ENCODE results near the gene ACAD8. TPM values are rescaled to one million over a fixed set of nuclear protein-coding genes. Genes with fewer than 3 reads are reported as not detected.

The ACAD8 gene
- total RNA-seq, 2 donors from 2014 or later = 17.9 to 35.3 TPM

DNA sequence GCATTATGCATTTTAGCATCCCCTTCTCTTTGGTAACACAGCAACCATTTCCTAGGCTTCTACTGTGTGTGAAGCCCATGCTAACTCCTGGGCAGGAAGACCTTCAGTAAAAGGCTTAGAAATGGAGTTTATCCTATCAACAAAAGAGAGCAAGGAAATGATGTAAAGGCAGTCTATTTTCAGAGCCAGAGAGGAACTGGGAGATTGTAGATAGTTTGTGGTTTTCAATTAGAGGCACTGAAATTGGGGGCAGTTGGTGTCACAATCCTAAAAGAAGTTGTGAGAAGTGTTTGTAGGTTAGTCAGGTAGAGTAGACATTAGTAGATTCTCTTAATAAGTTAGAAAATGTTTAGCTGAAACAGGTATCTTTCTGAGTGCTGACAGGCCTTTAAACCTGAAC is 7.1 kb downstream of the ACAD8 start:
- Histone ChIP-seq H3K9me3 (no peaks in the 10 kb centered on the region), H3K27ac (no peak overlapping the region), H3K4me1 (ENCODE audit: control insufficient read depth in 1 of 2, low read depth in 2 of 2) (no peaks in the 10 kb centered on the region), H3K27me3 (replicated peaks; ENCODE audit: insufficient read depth) (no peaks in the 10 kb centered on the region), H3K4me3 (no peak overlapping the region), H3K36me3 (peaks cover 46% of the 10 kb centered on the region)
- DNase-seq (ENCODE audit: low spot score) (no peak), ATAC-seq (ENCODE audit: insufficient number of reproducible peaks, low FRiP score, low read depth) (no peak)
- TF ChIP-seq, protein P1, sequence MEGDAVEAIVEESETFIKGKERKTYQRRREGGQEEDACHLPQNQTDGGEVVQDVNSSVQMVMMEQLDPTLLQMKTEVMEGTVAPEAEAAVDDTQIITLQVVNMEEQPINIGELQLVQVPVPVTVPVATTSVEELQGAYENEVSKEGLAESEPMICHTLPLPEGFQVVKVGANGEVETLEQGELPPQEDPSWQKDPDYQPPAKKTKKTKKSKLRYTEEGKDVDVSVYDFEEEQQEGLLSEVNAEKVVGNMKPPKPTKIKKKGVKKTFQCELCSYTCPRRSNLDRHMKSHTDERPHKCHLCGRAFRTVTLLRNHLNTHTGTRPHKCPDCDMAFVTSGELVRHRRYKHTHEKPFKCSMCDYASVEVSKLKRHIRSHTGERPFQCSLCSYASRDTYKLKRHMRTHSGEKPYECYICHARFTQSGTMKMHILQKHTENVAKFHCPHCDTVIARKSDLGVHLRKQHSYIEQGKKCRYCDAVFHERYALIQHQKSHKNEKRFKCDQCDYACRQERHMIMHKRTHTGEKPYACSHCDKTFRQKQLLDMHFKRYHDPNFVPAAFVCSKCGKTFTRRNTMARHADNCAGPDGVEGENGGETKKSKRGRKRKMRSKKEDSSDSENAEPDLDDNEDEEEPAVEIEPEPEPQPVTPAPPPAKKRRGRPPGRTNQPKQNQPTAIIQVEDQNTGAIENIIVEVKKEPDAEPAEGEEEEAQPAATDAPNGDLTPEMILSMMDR (IDR thresholded peaks at IDR 0.05) = no peak

DNA sequence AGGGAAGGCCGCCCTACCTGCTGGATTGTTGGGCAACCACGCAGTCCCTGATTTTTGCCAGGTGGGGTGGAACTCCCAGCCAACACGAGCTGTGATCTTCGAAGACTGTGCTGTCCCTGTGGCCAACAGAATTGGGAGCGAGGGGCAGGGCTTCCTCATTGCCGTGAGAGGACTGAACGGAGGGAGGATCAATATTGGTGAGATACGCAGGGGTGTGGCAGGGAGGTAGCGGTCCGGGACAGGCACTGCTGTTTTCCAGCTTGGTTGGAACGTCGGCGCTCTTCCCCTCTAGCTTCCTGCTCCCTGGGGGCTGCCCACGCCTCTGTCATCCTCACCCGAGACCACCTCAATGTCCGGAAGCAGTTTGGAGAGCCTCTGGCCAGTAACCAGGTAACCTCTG is 7.6 kb downstream of the ACAD8 start:
- ATAC-seq (ENCODE audit: insufficient number of reproducible peaks, low FRiP score, low read depth) = no peak
- Histone ChIP-seq H3K9me3 (no peaks in the 10 kb centered on the region), H3K36me3 (peaks cover 46% of the 10 kb centered on the region), H3K4me3 (no peak overlapping the region), H3K27ac (no peak overlapping the region), H3K4me1 (ENCODE audit: control insufficient read depth in 1 of 2, low read depth in 2 of 2) (no peaks in the 10 kb centered on the region), H3K27me3 (replicated peaks; ENCODE audit: insufficient read depth) (no peaks in the 10 kb centered on the region)
- DNase-seq (ENCODE audit: low spot score) = no peak
- TF ChIP-seq, protein P1 (IDR thresholded peaks at IDR 0.05) = no peak

DNA sequence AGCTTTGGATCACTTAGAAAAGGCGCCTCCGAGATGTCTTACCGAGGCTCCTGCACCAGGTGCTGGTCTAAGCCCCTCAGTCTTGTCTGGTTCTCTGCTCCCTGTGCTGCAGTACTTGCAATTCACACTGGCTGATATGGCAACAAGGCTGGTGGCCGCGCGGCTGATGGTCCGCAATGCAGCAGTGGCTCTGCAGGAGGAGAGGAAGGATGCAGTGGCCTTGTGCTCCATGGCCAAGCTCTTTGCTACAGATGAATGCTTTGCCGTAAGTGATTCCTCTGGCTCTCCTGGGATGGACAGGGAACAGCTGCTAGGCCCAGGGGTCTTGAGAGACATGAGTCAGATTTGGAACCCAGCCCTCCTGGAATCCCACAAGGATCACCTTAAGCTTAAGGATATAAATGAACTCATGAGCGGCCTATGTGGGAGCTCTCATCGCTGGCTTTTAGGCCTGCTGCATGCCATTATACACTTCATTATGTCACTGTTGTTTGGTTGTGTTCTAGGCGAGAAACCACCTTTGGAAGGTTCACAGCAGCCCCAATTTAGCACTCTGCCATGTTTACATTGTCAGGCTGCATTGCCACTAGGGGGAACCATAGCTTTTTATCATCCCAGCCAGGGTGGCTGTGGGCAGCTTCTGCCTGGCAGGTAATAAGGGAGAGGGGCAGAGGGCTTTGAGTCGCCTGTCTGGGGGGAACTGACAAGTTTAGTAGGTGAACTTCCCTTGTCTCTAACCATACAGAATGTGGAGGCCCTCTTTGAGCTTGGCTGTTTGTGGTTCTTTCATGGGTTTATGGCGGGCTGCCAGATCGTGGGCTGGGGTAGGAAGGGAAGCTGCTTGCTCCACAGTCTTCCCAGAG is 8.5 kb downstream of the ACAD8 start:
- ATAC-seq (ENCODE audit: insufficient number of reproducible peaks, low FRiP score, low read depth) (no peak), DNase-seq (ENCODE audit: low spot score) (no peak)
- no peak overlapping the region for H3K4me3 ChIP-seq
- H3K9me3 ChIP-seq = no peaks in the 10 kb centered on the region
- H3K27ac ChIP-seq = no peak overlapping the region
- H3K4me1 ChIP-seq (ENCODE audit: control insufficient read depth in 1 of 2, low read depth in 2 of 2) = no peaks in the 10 kb centered on the region
- TF ChIP-seq, protein P1 (IDR thresholded peaks at IDR 0.05) = no peak
- H3K27me3 ChIP-seq (replicated peaks; ENCODE audit: insufficient read depth) = no peaks in the 10 kb centered on the region
- H3K36me3 ChIP-seq = peaks cover 46% of the 10 kb centered on the region

DNA sequence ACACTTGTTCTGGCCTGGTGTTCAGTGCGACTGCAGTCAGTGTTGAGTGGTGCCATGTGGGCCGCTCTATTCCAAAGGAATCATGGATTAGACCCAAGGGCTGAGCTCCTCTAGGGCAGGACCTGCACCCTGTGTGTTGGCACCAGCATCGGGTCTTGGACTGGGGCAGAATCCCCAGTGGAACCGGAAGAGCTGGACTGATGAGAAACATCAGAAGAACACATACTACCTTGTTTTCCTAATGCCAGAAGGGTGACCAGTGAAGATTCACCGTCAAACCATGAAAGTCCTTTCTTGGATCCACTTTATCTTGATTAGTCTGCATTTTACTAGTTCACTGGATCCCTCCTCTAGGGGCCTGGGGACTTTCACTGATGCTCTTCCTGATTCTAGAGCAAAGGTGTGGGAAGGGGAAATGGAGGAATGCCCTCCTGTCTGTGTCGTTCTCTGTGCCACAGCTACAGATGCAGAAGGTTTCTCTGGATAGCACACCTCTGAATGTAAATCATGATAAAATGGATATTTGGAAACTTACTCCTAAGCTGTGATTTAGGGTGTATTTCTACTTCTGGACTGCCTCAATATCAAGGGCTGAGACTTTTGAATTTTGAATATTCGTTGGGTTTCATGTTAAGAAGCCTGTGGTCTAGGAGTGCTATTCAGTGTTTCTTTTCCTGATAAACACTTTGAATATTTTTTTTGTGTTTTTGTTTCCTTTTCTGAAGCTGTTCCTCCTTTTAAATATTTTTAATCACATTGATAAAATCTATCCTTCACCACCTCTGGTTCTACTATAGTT is 11.8 kb downstream of the ACAD8 start:
- TF ChIP-seq, protein P1 (IDR thresholded peaks at IDR 0.05) = no peak
- DNase-seq (ENCODE audit: low spot score) (no peak), ATAC-seq (ENCODE audit: insufficient number of reproducible peaks, low FRiP score, low read depth) (no peak)
- Histone ChIP-seq H3K4me1 (ENCODE audit: control insufficient read depth in 1 of 2, low read depth in 2 of 2) (no peaks in the 10 kb centered on the region), H3K27ac (no peak overlapping the region), H3K9me3 (no peaks in the 10 kb centered on the region), H3K4me3 (no peak overlapping the region), H3K27me3 (replicated peaks; ENCODE audit: insufficient read depth) (no peaks in the 10 kb centered on the region), H3K36me3 (peaks cover 28% of the 10 kb centered on the region)

DNA sequence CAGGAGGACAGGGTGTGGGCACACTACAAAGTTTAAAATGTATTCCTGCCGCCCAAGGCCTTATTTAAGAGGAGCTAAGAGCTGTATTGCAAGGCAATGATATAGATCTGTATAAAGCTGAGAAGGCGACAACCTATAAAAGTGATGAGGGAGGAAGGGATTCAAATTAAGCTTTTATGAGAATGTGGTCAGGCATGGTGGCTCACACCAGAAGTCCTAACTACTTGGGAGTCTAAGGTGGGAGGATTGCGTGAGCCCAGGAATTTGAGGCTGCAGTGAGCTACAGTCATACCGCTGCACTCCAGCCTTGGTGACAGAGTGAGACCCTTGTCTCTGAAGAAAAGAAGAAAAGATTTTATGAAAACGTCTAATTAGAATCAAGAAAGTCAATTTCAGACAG is 13.1 kb downstream of the ACAD8 start:
- Histone ChIP-seq H3K4me3 (no peak overlapping the region), H3K36me3 (peaks cover 19% of the 10 kb centered on the region), H3K4me1 (ENCODE audit: control insufficient read depth in 1 of 2, low read depth in 2 of 2) (no peaks in the 10 kb centered on the region), H3K27me3 (replicated peaks; ENCODE audit: insufficient read depth) (no peaks in the 10 kb centered on the region), H3K27ac (no peak overlapping the region), H3K9me3 (no peaks in the 10 kb centered on the region)
- ATAC-seq (ENCODE audit: insufficient number of reproducible peaks, low FRiP score, low read depth) = no peak
- DNase-seq (ENCODE audit: low spot score) = no peak
- TF ChIP-seq, protein P1 (IDR thresholded peaks at IDR 0.05) = no peak
